NB4 (cell line): ENCODE measurements around the gene ARPC1A.

Experiments
- POLR2A ChIP-seq: IDR thresholded peaks from 2 replicates; pipeline ENCODE4 v1.6.1; 2011; ENCODE audit warnings: mild to moderate bottlenecking; ENCODE audit not compliant: insufficient read length; ENCODE audit errors: extremely low read depth
- TF ChIP-seq, protein P1 (sequence below): IDR thresholded peaks from one replicate; pipeline ENCODE4 v1.5.1; 2012; ENCODE audit warnings: low read depth, low read length
- TF ChIP-seq, protein P2 (sequence below): IDR thresholded peaks from 2 replicates; pipeline ENCODE4 v1.6.1; 2011; ENCODE audit warnings: low read depth, low read length

DNA sequence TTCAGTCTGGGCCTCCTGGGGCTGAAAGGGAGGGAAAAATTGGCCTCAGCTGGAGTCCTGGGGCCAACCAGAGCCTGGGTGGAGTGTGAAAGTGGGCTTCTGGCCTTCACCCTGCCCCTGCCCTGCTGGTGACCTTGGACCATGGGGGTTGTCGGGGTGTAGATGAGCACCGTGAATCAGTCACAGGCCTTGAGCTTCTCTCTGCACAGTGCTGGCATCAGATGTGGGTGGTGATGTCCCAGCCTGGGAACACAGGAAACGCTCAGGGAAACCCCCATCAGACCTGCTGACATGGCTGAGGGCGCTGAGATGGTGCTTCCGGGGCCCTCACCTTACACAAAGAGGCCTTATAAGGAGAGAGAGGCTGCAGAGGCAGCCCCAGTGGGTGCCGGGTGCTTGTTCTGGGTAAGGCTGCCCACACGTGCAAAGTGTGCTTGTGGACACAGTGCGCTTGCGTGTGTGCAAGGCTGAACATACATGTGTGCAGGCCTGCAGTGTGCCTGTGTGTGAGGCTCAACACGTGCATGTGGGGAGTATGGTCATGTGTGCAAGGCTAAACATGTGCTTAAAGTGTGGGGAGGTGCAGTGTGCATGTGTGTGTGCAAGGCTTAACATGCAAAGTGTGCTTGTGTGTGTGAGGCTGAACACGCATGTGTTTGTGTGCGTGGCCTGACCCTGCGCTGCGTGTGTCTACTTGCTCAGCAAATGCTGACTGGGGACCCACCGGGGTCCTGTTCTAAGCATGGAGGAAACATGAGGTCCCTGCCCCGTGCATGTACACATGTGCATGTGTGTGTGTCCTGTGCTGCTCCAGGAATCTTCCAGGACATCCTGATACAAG lies 55.3 kb downstream of the ARPC1A start:
- no peak for TF ChIP-seq POLR2A
- TF ChIP-seq, protein P1, sequence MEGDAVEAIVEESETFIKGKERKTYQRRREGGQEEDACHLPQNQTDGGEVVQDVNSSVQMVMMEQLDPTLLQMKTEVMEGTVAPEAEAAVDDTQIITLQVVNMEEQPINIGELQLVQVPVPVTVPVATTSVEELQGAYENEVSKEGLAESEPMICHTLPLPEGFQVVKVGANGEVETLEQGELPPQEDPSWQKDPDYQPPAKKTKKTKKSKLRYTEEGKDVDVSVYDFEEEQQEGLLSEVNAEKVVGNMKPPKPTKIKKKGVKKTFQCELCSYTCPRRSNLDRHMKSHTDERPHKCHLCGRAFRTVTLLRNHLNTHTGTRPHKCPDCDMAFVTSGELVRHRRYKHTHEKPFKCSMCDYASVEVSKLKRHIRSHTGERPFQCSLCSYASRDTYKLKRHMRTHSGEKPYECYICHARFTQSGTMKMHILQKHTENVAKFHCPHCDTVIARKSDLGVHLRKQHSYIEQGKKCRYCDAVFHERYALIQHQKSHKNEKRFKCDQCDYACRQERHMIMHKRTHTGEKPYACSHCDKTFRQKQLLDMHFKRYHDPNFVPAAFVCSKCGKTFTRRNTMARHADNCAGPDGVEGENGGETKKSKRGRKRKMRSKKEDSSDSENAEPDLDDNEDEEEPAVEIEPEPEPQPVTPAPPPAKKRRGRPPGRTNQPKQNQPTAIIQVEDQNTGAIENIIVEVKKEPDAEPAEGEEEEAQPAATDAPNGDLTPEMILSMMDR, result no peak
- TF ChIP-seq, protein P2, sequence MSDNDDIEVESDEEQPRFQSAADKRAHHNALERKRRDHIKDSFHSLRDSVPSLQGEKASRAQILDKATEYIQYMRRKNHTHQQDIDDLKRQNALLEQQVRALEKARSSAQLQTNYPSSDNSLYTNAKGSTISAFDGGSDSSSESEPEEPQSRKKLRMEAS, result peak; percentile 62; the same call in 1 of the 2 replicates
